Lower leg skin (tissue), 3 donors: ENCODE measurements around the gene PPP1R15B.

Source experiments
- CTCF ChIP-seq, 3 donors: fragments of 450-650 bp; IDR thresholded peaks; one replicate each; pipeline ENCODE4 v1.5.1; 2016; ENCODE audit warnings: antibody characterized with exemption in 3 of 3, mild to moderate bottlenecking in 3 of 3, moderate library complexity in 2 of 3
- POLR2A ChIP-seq, 2 donors: fragments of 450-650 bp; IDR thresholded peaks; one replicate each; pipeline ENCODE4 v1.6.1; 2016 to 2017; ENCODE audit warnings: antibody characterized with exemption in 2 of 2, mild to moderate bottlenecking in 1 of 2, moderate library complexity in 1 of 2

DNA sequence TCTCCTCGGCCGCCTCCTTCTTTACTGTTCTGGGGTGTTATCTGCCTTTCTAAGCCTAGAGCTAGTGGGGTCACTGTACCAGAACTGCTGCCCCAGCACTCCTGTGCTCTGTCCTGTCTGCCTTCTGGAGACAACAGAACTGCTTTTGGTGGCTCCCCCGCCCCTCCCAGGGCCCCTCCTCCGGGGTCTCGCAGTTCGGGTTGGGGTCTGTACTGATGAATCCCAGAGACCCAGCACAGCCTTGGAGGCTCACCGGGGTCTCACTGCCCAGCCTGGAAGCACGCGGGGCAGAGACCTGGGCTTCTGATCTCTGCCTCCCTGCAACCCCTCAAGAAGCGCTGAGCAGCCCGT is 48.7 kb downstream of the PPP1R15B start:
- TF ChIP-seq POLR2A (IDR thresholded peaks at IDR 0.05) (no peak), CTCF (IDR thresholded peaks at IDR 0.05) (no peak)
